ENCODE measurements around the gene ZNF177. TPM values are rescaled to one million over a fixed set of nuclear protein-coding genes. Genes with fewer than 3 reads are reported as not detected.

The ZNF177 gene
- total RNA-seq, 4 donors from 2014 or later, result 0.26 to 3.1 (median 0.44) TPM; not detected in 1

DNA sequence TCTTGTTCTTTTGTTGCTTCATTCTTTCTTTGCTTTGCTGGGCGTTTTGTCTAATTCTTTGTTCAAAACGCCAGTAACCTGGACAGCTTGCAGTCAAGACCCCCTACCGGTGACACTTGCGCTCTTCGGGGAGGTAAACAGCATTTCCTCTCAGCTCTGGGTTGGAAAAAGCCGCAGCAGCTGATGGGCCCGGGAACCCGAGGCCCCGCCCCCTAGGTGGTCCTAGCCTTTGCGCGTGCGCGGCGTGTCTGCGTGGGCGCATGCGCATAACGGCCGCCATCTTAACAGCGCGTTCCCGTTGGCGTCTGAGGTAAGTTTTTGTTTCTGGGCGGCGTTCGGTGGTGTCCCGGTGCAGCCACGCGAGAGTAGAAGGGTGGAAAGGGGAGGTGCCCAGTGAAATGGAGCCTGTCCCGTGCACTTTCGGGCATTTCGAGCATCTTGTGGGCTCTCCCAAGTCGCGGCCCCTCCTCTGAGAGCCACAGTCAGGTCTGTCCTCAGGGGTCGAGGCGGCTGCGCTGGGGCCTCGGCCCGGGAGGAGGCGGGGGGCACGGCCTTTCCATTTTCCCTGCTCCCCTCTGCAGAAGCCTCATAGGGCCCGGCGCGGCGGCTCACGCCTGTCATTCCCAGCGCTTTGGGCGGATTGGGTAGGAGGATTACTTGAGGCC is 38.8 kb upstream of the ZNF177 start, which contains the start of gene ZNF559:
Gene ZNF559 (plus strand): TSS at position 261 of the 665 bp plus-strand sequence. CDS start 14,371 bp downstream, outside the sequence.
- 0 to 5% methylated on average over 2 to 5 of the region's 48 CpGs for WGBS, 2 donors
- H3K36me3 ChIP-seq, result peaks cover 0 to 21% (median 0%) of the 10 kb centered on the region in 3 donors

DNA sequence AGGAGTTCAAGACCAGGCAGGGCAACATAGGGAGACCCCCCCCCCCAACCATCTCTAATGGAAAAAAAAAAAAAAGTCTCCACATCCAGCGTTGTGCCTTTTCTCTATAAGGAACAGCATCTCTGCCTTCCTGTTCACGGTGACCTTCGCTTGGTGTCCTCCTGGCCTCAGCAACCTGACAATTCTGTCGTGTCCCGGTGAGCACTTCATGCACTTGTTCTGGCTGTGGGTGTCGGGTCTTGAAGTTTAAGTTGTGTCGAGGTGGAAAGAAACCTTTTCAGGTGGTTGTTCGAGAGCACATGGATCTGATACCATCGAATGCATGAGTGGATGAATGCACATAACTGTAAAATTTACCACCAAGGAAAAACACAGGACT is 38.2 kb upstream of the ZNF177 start:
- WGBS, 2 donors, result 50 to 77% methylated on average over 5 to 6 of the region's 9 CpGs
- H3K4me1 ChIP-seq, result peaks cover 0 to 20% (median 8%) of the 10 kb centered on the region in 3 donors
- H3K9me3 ChIP-seq, result peaks cover 0 to 64% (median 27%) of the 10 kb centered on the region in 3 donors
- no peaks in the 10 kb centered on the region for H3K27me3 ChIP-seq
- peak overlapping the region; percentile 72 to 89 (median 83) for H3K4me3 ChIP-seq
- TF ChIP-seq POLR2A (IDR thresholded peaks at IDR 0.05), result no peak
- TF ChIP-seq, protein P1, sequence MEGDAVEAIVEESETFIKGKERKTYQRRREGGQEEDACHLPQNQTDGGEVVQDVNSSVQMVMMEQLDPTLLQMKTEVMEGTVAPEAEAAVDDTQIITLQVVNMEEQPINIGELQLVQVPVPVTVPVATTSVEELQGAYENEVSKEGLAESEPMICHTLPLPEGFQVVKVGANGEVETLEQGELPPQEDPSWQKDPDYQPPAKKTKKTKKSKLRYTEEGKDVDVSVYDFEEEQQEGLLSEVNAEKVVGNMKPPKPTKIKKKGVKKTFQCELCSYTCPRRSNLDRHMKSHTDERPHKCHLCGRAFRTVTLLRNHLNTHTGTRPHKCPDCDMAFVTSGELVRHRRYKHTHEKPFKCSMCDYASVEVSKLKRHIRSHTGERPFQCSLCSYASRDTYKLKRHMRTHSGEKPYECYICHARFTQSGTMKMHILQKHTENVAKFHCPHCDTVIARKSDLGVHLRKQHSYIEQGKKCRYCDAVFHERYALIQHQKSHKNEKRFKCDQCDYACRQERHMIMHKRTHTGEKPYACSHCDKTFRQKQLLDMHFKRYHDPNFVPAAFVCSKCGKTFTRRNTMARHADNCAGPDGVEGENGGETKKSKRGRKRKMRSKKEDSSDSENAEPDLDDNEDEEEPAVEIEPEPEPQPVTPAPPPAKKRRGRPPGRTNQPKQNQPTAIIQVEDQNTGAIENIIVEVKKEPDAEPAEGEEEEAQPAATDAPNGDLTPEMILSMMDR (IDR thresholded peaks at IDR 0.05), result no peak
- H3K27ac ChIP-seq, result peak overlapping the region; percentile 86 to 95 (median 92)
- H3K36me3 ChIP-seq, result peaks cover 0 to 25% (median 0%) of the 10 kb centered on the region in 3 donors
- intact Hi-C loops (cut with DNase I), result no loop called here
- no peak for DNase-seq

More for the DNA sequence above, 38.8 kb upstream of the ZNF177 start, which contains the start of gene ZNF559:
- peaks cover 0 to 58% (median 21%) of the 10 kb centered on the region in 3 donors for H3K9me3 ChIP-seq
- peak; percentile 68 for DNase-seq
- H3K27ac ChIP-seq, result peak within 1 kb of the TSS; percentile 86 to 95 (median 92)
- H3K4me1 ChIP-seq, result peaks cover 0 to 20% (median 8%) of the 10 kb centered on the region in 3 donors
- peak in 1 of 4 donors; percentile 8 for TF ChIP-seq POLR2A (IDR thresholded peaks at IDR 0.05)
- TF ChIP-seq, protein P1 (IDR thresholded peaks at IDR 0.05), result peak in 4 of 6 experiments; percentile 15 to 38 (median 32)
- peak within 1 kb of the TSS; percentile 72 to 89 (median 83) for H3K4me3 ChIP-seq
- no peaks in the 10 kb centered on the region for H3K27me3 ChIP-seq
- intact Hi-C loops (cut with DNase I), result no loop called here

DNA sequence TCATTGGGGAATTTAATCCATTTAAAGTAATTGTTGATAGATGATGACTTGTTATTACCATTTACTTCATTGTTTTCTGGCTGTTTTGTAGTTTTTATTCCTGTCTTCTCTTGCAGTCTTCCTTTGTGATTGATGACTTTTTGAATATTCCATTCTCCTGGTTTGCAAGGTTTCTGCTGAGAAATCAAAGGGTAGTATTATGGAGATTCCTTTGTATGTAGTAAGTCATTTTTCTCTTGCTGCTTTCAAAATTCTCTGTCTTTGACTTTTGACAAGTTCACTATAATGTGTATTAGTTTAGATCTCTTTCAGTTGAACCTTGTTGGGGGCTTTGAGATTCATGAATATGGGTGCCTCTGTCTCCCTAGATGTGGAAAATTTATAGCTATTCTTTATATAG is 32.8 kb upstream of the ZNF177 start:
- H3K4me1 ChIP-seq, result peaks cover 0 to 3% (median 0%) of the 10 kb centered on the region in 3 donors
- no peak overlapping the region for H3K27ac ChIP-seq
- H3K9me3 ChIP-seq, result peaks cover 3 to 97% (median 77%) of the 10 kb centered on the region in 3 donors
- H3K4me3 ChIP-seq, result no peak overlapping the region
- peaks cover 0 to 79% (median 3%) of the 10 kb centered on the region in 3 donors for H3K36me3 ChIP-seq
- intact Hi-C loops (cut with DNase I), result no loop called here
- TF ChIP-seq, protein P1 (IDR thresholded peaks at IDR 0.05), result no peak
- TF ChIP-seq POLR2A (IDR thresholded peaks at IDR 0.05), result no peak
- no peak for DNase-seq
- no peaks in the 10 kb centered on the region for H3K27me3 ChIP-seq

DNA sequence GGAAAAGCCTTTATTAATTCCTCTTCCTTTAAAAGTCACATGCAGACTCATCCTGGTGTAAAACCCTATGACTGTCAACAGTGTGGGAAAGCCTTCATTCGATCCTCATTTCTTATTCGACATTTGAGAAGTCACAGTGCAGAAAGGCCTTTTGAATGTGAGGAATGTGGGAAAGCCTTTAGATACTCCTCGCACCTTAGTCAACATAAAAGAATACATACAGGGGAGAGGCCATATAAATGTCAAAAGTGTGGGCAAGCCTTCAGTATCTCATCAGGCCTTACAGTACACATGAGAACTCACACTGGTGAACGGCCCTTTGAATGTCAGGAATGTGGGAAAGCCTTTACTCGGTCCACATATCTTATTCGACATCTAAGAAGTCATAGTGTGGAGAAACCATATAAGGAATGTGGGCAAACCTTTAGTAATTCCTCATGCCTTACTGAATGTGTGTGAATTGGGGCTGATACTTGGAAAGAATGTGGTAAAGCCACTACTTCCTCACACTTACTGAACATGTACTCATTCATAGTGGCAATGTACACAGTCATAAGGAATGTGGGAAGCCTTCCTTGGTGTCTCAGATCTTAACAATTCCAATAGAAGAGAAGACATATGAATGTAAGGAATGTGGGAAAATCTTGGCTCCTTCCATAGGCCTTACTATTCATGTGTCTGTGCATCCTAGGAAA is 20.1 kb upstream of the ZNF177 start:
- H3K4me3 ChIP-seq, result no peak overlapping the region
- peaks cover 5 to 100% (median 96%) of the 10 kb centered on the region in 3 donors for H3K9me3 ChIP-seq
- peaks cover 0 to 76% (median 13%) of the 10 kb centered on the region in 3 donors for H3K36me3 ChIP-seq
- intact Hi-C loops (cut with DNase I), result no loop called here
- TF ChIP-seq, protein P1 (IDR thresholded peaks at IDR 0.05), result no peak
- TF ChIP-seq POLR2A (IDR thresholded peaks at IDR 0.05), result no peak
- no peaks in the 10 kb centered on the region for H3K27me3 ChIP-seq
- no peak overlapping the region for H3K27ac ChIP-seq
- 94% methylated on average over 6 of the region's 6 CpGs for WGBS, 2 donors
- no peak for DNase-seq
- no peaks in the 10 kb centered on the region for H3K4me1 ChIP-seq

DNA sequence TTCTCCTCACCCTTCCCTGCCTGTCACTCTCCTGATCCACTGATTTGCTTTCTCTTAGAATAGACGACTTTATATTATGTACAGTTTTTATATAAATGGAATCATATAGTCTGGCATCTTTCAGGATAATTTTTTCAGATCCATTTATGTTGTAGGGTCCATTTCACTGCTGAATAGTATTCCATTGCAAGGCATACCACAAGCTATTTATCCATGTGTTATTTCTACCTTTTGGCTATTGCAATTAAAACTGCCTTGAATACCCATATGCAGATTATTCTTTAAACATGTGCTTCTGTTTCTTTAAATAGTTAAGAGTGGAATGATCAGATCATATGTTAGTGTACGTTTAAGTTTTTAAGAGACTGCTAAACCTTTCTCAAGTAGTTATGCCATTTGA is 17.8 kb upstream of the ZNF177 start:
- Histone ChIP-seq H3K4me1 (no peaks in the 10 kb centered on the region), H3K4me3 (no peak overlapping the region), H3K9me3 (peaks cover 5 to 100% (median 91%) of the 10 kb centered on the region in 3 donors), H3K27me3 (no peaks in the 10 kb centered on the region), H3K36me3 (peaks cover 0 to 67% (median 13%) of the 10 kb centered on the region in 3 donors), H3K27ac (no peak overlapping the region)
- TF ChIP-seq, protein P1 (IDR thresholded peaks at IDR 0.05), result no peak
- no peak for TF ChIP-seq POLR2A (IDR thresholded peaks at IDR 0.05)
- intact Hi-C loops (cut with DNase I), result no loop called here
- DNase-seq, result no peak
- WGBS, 2 donors, result 86 to 89% methylated on average over 2 of the region's 2 CpGs

All from esophagus squamous epithelium (tissue), 5 donors.